Endothelial cell of umbilical vein (primary cell): Measurements from ENCODE around the gene TTC33. TPM values are rescaled to one million over a fixed set of nuclear protein-coding genes. Genes with fewer than 3 reads are reported as not detected.

Experiments used
- BruUV-seq: library from RNA; stranded (reverse); fragments of 400-500 nt; replicated peaks from 2 replicates; lab custom pipeline; 2021; lab: Mats Ljungman, UMichigan
- CTCF ChIA-PET: fragments of 300-600, 350-600 bp; sonication (Branson Sonifier 250); formaldehyde crosslinking; loops from one replicate; lab custom pipeline; 2021; ENCODE audit warnings: antibody characterized with exemption, inconsistent platforms; lab: Charles Lee
- POLR2A ChIA-PET: fragments of 300-600, 350-600 bp; sonication (Branson Sonifier 250); formaldehyde crosslinking; loops from one replicate; lab custom pipeline; 2021; ENCODE audit warnings: antibody characterized with exemption, inconsistent platforms; lab: Charles Lee
- DNase-seq: peaks from one replicate; pipeline ENCODE4 v3.0.0-alpha.2; 2011; ENCODE audit warnings: low read depth, low spot score
- FAIRE-seq: peaks from 2 replicates; lab custom pipeline; 2011; peaks lifted over from hg19 to GRCh38; lab: Jason Lieb, UNC
- H2AFZ ChIP-seq: 2 replicates; pipeline ENCODE4 v1.6.0; 2012; ENCODE audit warnings: low read depth, low read length, control low read depth, inconsistent platforms
- H3K27ac ChIP-seq: 2 replicates; pipeline ENCODE4 v1.5.1; 2011; ENCODE audit warnings: low read depth, mild to moderate bottlenecking, control low read depth, low read length, moderate library complexity; ENCODE audit not compliant: insufficient read depth
- H3K27me3 ChIP-seq, 2 experiments: 2 replicates each; pipeline versions ENCODE4 v1.6.0 to v1.6.1; 2011; ENCODE audit warnings: low read length in 2 of 2, mixed read lengths in 1 of 2; ENCODE audit not compliant: control insufficient read depth in 2 of 2, insufficient read depth in 2 of 2
- H3K36me3 ChIP-seq, 2 experiments: 2 replicates in 1 of 2; 3 replicates in 1 of 2; pipeline ENCODE4 v1.5.1; 2011; ENCODE audit warnings: low read length in 2 of 2, mild to moderate bottlenecking in 1 of 2, moderate library complexity in 1 of 2; ENCODE audit not compliant: control insufficient read depth in 2 of 2, insufficient read depth in 2 of 2; ENCODE audit errors: extremely low read depth in 1 of 2
- H3K4me1 ChIP-seq: 3 replicates; pipeline ENCODE4 v1.5.1; 2011; ENCODE audit warnings: mild to moderate bottlenecking, low read length; ENCODE audit not compliant: control insufficient read depth, insufficient read depth; ENCODE audit errors: extremely low read depth
- H3K4me2 ChIP-seq: 2 replicates; pipeline ENCODE4 v1.6.1; 2011; ENCODE audit warnings: low read length, control low read depth, mixed read lengths; ENCODE audit not compliant: insufficient read depth
- H3K4me3 ChIP-seq, 3 experiments: fragments of 200-600 bp in 1 of 3; sonication (generic), shearing (Covaris generic) in 1 of 3; replicated peaks in 1 of 3; 2 replicates each; pipeline ENCODE4 v1.5.1; 2011 to 2016; ENCODE audit warnings: control low read depth in 3 of 3, low read length in 3 of 3, mild to moderate bottlenecking in 2 of 3, inconsistent platforms in 1 of 3, low read depth in 1 of 3, moderate library complexity in 1 of 3; ENCODE audit not compliant: insufficient read depth in 1 of 3
- H3K79me2 ChIP-seq: 2 replicates; pipeline ENCODE4 v1.6.0; 2012; ENCODE audit warnings: low read length, inconsistent platforms; ENCODE audit not compliant: control insufficient read depth, insufficient read depth
- H3K9ac ChIP-seq: replicated peaks from 2 replicates; pipeline ENCODE3; 2011; ENCODE audit warnings: low read length, control low read depth; ENCODE audit not compliant: insufficient read depth; ENCODE audit errors: extremely low read depth
- H3K9me1 ChIP-seq: replicated peaks from 3 replicates; pipeline ENCODE4 v1.6.0; 2011; ENCODE audit warnings: mild to moderate bottlenecking, low read length; ENCODE audit not compliant: control insufficient read depth, insufficient read depth; ENCODE audit errors: extremely low read depth
- H3K9me3 ChIP-seq: replicated peaks from 2 replicates; pipeline ENCODE4 v1.5.1; 2012; ENCODE audit warnings: low read length, inconsistent platforms; ENCODE audit not compliant: control insufficient read depth, insufficient read depth
- H4K20me1 ChIP-seq: replicated peaks from 2 replicates; pipeline ENCODE3; 2011; ENCODE audit warnings: mild to moderate bottlenecking, low read length; ENCODE audit not compliant: control insufficient read depth, insufficient read depth; ENCODE audit errors: extremely low read depth
- EZH2 ChIP-seq: IDR thresholded peaks from 2 replicates; pipeline ENCODE4 v1.6.1; 2012; ENCODE audit warnings: borderline replicate concordance, low read depth, mild to moderate bottlenecking, moderate library complexity, low read length, inconsistent platforms; ENCODE audit not compliant: severe bottlenecking
- FOS ChIP-seq: IDR thresholded peaks from 2 replicates; pipeline ENCODE4 v1.6.1; 2011; ENCODE audit warnings: mild to moderate bottlenecking, low read length, moderate library complexity, borderline replicate concordance; ENCODE audit not compliant: insufficient read depth
- GATA2 ChIP-seq: IDR thresholded peaks from 2 replicates; pipeline ENCODE4 v1.7.0; 2011; ENCODE audit warnings: low read depth, mild to moderate bottlenecking, moderate library complexity, mixed read lengths, low read length; ENCODE audit not compliant: insufficient read length, insufficient read depth
- JUN ChIP-seq: IDR thresholded peaks from 2 replicates; pipeline ENCODE4 v1.6.1; 2011; ENCODE audit warnings: borderline replicate concordance, low read depth; ENCODE audit not compliant: insufficient read length, insufficient read depth
- MYC ChIP-seq: IDR thresholded peaks from one replicate; pipeline ENCODE4 v1.6.1; 2011; ENCODE audit warnings: mild to moderate bottlenecking, low read depth, low read length
- POLR2A ChIP-seq: IDR thresholded peaks from 2 replicates; pipeline ENCODE4 v1.6.1; 2012; ENCODE audit warnings: low read depth, mild to moderate bottlenecking, control low read depth, low read length
- POLR2AphosphoS5 ChIP-seq: IDR thresholded peaks from 2 replicates; pipeline ENCODE4 v1.6.1; 2012; ENCODE audit warnings: low read depth, mild to moderate bottlenecking, control low read depth, low read length, moderate library complexity; ENCODE audit not compliant: insufficient read depth
- dilution Hi-C: fragments of 300-500 bp; cut with MboI; formaldehyde crosslinking; loops from one replicate; pipeline ENCODE4 v1.15.0; 2019; ENCODE audit warnings: low sequenced_read_pairs; ENCODE audit not compliant: extremely low pct_ligation_motif_present
- intact Hi-C: fragments of 100-400 bp; cut with micrococcal nuclease; formaldehyde crosslinking; loops from one replicate; pipeline ENCODE4 v1.10.0; 2022
- polyA plus RNA-seq, 4 experiments: library from polyadenylated mRNA; depleted of rRNA in 3 of 4; stranded (reverse) in 3 of 4; unstranded in 1 of 4; fragments of >200 nt; gene quantifications; 2 replicates each; pipeline versions ENCODE4 v1.2.1 to v1.2.3, GENCODE V29; 2011 to 2012; ENCODE audit warnings: missing spikeins in 1 of 4
- total RNA-seq: library from RNA; stranded (reverse); gene quantifications from 2 replicates; pipeline ENCODE4 v1.2.3, GENCODE V29; 2021
- TF ChIP-seq, protein P1 (sequence below): IDR thresholded peaks from 2 replicates; pipeline ENCODE4 v1.6.1; 2011; ENCODE audit not compliant: insufficient read depth, insufficient read length
- TF ChIP-seq, protein P2 (sequence below), 2 donors: IDR thresholded peaks; 1 replicate in 1 of 2; 2 replicates in 1 of 2; pipeline ENCODE4 v1.5.1; 2011; ENCODE audit warnings: low read length in 2 of 2, mild to moderate bottlenecking in 2 of 2, moderate library complexity in 2 of 2, control low read depth in 1 of 2, inconsistent platforms in 1 of 2, low read depth in 1 of 2; ENCODE audit not compliant: insufficient read depth in 1 of 2; ENCODE audit errors: extremely low read depth in 1 of 2

The TTC33 gene
- total and polyA plus RNA-seq, 2 donors (not counting 3 experiments of a cell fraction or from before 2014, with no cell fraction given): 2.2 to 11.7 TPM

DNA sequence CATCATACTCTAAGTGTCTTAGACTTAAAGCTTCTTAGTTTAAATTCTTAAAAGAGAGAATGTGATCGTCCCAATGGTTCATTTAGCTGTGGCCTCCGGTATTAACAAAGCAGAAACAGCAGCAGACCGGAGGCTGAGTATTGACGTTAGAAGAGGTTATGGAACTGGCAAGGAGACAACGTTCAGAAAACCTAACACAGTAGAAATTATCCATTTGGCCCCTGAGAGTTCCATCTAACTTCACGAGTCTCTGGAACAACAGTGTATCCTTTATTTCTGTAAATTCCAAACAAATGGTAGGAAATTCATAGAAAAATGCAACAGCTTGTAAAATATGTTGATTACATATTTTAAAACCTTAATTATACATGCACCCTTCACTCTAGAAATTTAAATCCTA is 183.4 kb downstream of the TTC33 start:
- dilution Hi-C loops (no loop called here), intact Hi-C loops (no loop called here)
- BruUV-seq: no TSS peak
- POLR2A ChIA-PET: no interaction called here
- CTCF ChIA-PET: no interaction called here
- Histone ChIP-seq H4K20me1 (no peaks in the 10 kb centered on the region), H3K27me3 (no peaks in the 10 kb centered on the region), H3K36me3 (no peaks in the 10 kb centered on the region), H3K27ac (no peak overlapping the region), H3K4me1 (peaks cover 18% of the 10 kb centered on the region), H3K4me2 (no peak overlapping the region), H2AFZ (no peak overlapping the region), H3K79me2 (no peaks in the 10 kb centered on the region), H3K9me3 (no peaks in the 10 kb centered on the region), H3K9me1 (no peaks in the 10 kb centered on the region), H3K4me3 (no peak overlapping the region), H3K9ac (no peak overlapping the region)
- FAIRE-seq (no peak), DNase-seq (no peak)
- TF ChIP-seq GATA2 (no peak), MYC (no peak), JUN (no peak), POLR2AphosphoS5 (no peak), POLR2A (no peak), EZH2 (no peak), FOS (no peak)
- TF ChIP-seq, protein P1, sequence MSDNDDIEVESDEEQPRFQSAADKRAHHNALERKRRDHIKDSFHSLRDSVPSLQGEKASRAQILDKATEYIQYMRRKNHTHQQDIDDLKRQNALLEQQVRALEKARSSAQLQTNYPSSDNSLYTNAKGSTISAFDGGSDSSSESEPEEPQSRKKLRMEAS: no peak
- TF ChIP-seq, protein P2, sequence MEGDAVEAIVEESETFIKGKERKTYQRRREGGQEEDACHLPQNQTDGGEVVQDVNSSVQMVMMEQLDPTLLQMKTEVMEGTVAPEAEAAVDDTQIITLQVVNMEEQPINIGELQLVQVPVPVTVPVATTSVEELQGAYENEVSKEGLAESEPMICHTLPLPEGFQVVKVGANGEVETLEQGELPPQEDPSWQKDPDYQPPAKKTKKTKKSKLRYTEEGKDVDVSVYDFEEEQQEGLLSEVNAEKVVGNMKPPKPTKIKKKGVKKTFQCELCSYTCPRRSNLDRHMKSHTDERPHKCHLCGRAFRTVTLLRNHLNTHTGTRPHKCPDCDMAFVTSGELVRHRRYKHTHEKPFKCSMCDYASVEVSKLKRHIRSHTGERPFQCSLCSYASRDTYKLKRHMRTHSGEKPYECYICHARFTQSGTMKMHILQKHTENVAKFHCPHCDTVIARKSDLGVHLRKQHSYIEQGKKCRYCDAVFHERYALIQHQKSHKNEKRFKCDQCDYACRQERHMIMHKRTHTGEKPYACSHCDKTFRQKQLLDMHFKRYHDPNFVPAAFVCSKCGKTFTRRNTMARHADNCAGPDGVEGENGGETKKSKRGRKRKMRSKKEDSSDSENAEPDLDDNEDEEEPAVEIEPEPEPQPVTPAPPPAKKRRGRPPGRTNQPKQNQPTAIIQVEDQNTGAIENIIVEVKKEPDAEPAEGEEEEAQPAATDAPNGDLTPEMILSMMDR (IDR thresholded peaks at IDR 0.05; ENCODE audit: extremely low read depth in 1 of 2, insufficient read depth in 1 of 2, low read depth in 1 of 2, low read length in 2 of 2): no peak
